Spleen (tissue), 7 donors: ENCODE results near the gene DST.

Experiments
- POLR2A ChIP-seq, 3 donors: fragments of 450-650 bp; IDR thresholded peaks; one replicate each; pipeline ENCODE4 v1.5.1; 2017; ENCODE audit warnings: antibody characterized with exemption in 3 of 3, mild to moderate bottlenecking in 1 of 3
- POLR2AphosphoS5 ChIP-seq, 3 donors: sonication (generic); formaldehyde crosslinking; IDR thresholded peaks; one replicate each; pipeline ENCODE4 v1.5.1; 2017; ENCODE audit warnings: antibody characterized with exemption in 3 of 3
- TF ChIP-seq, protein P1 (sequence below), 11 experiments: fragments of 200-600 bp in 7 of 11; fragments of 450-650 bp in 4 of 11; sonication (generic) in 4 of 11; IDR thresholded peaks in 8 of 11; conservative IDR thresholded peaks in 3 of 11; 1 replicate in 7 of 11; 2 replicates in 4 of 11; pipeline versions ENCODE4 v1.4.0 to v1.8.0; 2016 to 2021; ENCODE audit warnings: antibody characterized with exemption in 11 of 11, inconsistent platforms in 4 of 11, mild to moderate bottlenecking in 1 of 11
- donor health status: DM: no; HTN: no; CAD: no; lungs with moderate emphysema.
- donor health status: DM: no; HTN: no; CAD: no.
- donor health status: DM: no; HTN: no; CAD: no.

DNA sequence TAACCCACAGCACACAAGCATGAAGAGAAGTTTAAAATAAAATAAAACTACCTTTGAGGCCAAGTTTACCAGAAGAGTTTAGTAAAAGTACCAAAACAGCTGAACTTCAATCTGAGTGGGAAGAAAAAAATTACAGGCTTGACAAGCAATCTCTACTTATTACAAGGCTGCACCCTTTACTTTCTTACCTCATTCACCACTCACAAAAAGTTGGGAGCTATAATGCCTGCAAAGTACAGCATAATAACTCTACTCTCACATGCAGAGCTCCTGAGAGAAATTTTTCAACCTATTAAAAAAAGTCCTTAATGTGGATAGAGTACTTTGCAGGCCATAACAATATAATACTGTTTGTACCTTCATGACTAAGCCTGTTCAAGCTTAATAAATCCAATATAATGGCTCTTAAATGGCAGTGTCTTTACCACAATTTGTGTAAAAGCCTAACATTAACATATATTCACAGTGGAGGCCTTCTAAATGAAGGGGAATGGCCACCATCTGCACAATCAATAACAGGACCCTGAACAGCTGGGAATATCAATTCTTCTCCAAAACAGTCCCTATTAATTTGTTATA is 103.1 kb downstream of the DST start:
- no peak for TF ChIP-seq POLR2A (IDR thresholded peaks at IDR 0.05)
- TF ChIP-seq, protein P1, sequence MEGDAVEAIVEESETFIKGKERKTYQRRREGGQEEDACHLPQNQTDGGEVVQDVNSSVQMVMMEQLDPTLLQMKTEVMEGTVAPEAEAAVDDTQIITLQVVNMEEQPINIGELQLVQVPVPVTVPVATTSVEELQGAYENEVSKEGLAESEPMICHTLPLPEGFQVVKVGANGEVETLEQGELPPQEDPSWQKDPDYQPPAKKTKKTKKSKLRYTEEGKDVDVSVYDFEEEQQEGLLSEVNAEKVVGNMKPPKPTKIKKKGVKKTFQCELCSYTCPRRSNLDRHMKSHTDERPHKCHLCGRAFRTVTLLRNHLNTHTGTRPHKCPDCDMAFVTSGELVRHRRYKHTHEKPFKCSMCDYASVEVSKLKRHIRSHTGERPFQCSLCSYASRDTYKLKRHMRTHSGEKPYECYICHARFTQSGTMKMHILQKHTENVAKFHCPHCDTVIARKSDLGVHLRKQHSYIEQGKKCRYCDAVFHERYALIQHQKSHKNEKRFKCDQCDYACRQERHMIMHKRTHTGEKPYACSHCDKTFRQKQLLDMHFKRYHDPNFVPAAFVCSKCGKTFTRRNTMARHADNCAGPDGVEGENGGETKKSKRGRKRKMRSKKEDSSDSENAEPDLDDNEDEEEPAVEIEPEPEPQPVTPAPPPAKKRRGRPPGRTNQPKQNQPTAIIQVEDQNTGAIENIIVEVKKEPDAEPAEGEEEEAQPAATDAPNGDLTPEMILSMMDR (IDR thresholded peaks at IDR 0.05 in 8 of 11, conservative IDR thresholded peaks at IDR 0.05 in 3 of 11), result no peak
- no peak for TF ChIP-seq POLR2AphosphoS5 (IDR thresholded peaks at IDR 0.05)
